Cardiac muscle cell (in vitro differentiated cells and primary cell): ENCODE data around the gene NDUFB4. TPM values are rescaled to one million over a fixed set of nuclear protein-coding genes. Genes with fewer than 3 reads are reported as not detected.
"Not testable (repeated sequence)": the region's sequence is repeated elsewhere in the genome, so short reads cannot be mapped to it uniquely, and the experiment has no call there.

Experiments
- DNase-seq, 2 donors: peaks; one replicate each; pipeline versions ENCODE4 v3.0.0 to v3.0.0-alpha.2; 2010 to 2017; ENCODE audit warnings: low read depth in 1 of 2, low spot score in 1 of 2
- H3K27ac ChIP-seq: fragments of 200-600 bp; sonication (generic); 2 replicates; pipeline ENCODE4 v1.5.1; 2016
- H3K27me3 ChIP-seq: fragments of 200-600 bp; sonication (generic); 2 replicates; pipeline ENCODE4 v1.6.0; 2016; ENCODE audit warnings: control low read depth
- H3K36me3 ChIP-seq: fragments of 200-600 bp; sonication (generic); 2 replicates; pipeline ENCODE4 v1.5.1; 2016; ENCODE audit warnings: control low read depth
- H3K4me1 ChIP-seq: fragments of 200-600 bp; sonication (generic); 2 replicates; pipeline ENCODE4 v1.8.1; 2017; ENCODE audit warnings: low read depth, mild to moderate bottlenecking, mixed run types
- H3K4me3 ChIP-seq: fragments of 200-600 bp; sonication (generic); 2 replicates; pipeline ENCODE4 v1.5.1; 2016; ENCODE audit warnings: mild to moderate bottlenecking
- H3K9me3 ChIP-seq: fragments of 200-600 bp; sonication (generic); 2 replicates; pipeline ENCODE4 v1.5.1; 2017; ENCODE audit warnings: low read depth, mild to moderate bottlenecking, control low read depth
- polyA plus RNA-seq: library from polyadenylated mRNA; unstranded; fragments of >200 nt; fragmentation: Nextera tagmentation; extraction: Ambion mirVana; gene quantifications from 2 replicates; pipeline ENCODE4 v1.2.1, GENCODE V29; 2016
- total RNA-seq: library from RNA; depleted of rRNA; stranded (reverse); fragments of >200 nt; gene quantifications from 2 replicates; pipeline ENCODE4 v1.2.3, GENCODE V29; 2016
- TF ChIP-seq, protein P1 (sequence below): IDR thresholded peaks from 2 replicates; pipeline ENCODE4 v1.5.1; 2012; ENCODE audit warnings: low read depth, mild to moderate bottlenecking, low read length

NDUFB4 gene
- total and polyA plus RNA-seq, 2 experiments from 2014 or later: 67.0 to 396 TPM

- TF ChIP-seq, protein P1, sequence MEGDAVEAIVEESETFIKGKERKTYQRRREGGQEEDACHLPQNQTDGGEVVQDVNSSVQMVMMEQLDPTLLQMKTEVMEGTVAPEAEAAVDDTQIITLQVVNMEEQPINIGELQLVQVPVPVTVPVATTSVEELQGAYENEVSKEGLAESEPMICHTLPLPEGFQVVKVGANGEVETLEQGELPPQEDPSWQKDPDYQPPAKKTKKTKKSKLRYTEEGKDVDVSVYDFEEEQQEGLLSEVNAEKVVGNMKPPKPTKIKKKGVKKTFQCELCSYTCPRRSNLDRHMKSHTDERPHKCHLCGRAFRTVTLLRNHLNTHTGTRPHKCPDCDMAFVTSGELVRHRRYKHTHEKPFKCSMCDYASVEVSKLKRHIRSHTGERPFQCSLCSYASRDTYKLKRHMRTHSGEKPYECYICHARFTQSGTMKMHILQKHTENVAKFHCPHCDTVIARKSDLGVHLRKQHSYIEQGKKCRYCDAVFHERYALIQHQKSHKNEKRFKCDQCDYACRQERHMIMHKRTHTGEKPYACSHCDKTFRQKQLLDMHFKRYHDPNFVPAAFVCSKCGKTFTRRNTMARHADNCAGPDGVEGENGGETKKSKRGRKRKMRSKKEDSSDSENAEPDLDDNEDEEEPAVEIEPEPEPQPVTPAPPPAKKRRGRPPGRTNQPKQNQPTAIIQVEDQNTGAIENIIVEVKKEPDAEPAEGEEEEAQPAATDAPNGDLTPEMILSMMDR: no peak
- no peak overlapping the region for H3K4me3 ChIP-seq
- no peaks in the 10 kb centered on the region for H3K9me3 ChIP-seq
- no peak for DNase-seq
- H3K27me3 ChIP-seq: no peaks in the 10 kb centered on the region
- no peak overlapping the region for H3K27ac ChIP-seq
- no peaks in the 10 kb centered on the region for H3K4me1 ChIP-seq
- H3K36me3 ChIP-seq: no peaks in the 10 kb centered on the region
Observed at GRCh38 chr3:120636795-120637401, 40.8 kb downstream of the NDUFB4 start.

GRCh38 chr3:120637851-120638559, 41.9 kb downstream of the NDUFB4 start:
- H3K36me3 ChIP-seq: no peaks in the 10 kb centered on the region
- H3K27me3 ChIP-seq: no peaks in the 10 kb centered on the region
- no peaks in the 10 kb centered on the region for H3K4me1 ChIP-seq
- no peak overlapping the region for H3K4me3 ChIP-seq
- no peaks in the 10 kb centered on the region for H3K9me3 ChIP-seq
- TF ChIP-seq, protein P1: no peak
- no peak for DNase-seq
- H3K27ac ChIP-seq: no peak overlapping the region

DNA sequence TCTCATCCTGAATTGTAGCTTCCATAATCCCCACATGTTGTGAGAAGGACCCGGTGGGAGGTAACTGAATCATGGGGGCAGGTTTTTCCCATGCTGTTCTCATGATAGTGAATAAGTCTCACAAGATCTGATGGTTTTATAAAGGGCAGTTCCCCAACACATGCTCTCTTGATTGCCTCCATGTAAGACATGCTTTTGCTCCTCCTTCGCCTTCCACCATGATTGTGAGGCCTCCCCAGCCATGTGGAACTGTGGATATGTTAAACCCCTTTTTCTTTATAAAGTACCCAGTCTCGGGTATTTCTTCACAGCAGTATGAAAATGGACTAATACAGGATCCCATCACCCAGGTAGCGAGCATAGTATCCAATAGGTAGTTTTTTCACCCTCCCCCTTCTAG, 42.7 kb downstream of the NDUFB4 start:
- H3K4me3 ChIP-seq, H3K27me3 ChIP-seq, H3K9me3 ChIP-seq, H3K36me3 ChIP-seq, DNase-seq, H3K4me1 ChIP-seq, H3K27ac ChIP-seq: not testable (repeated sequence)

GRCh38 chr3:120640231-120640630, 44.1 kb downstream of the NDUFB4 start:
- no peaks in the 10 kb centered on the region for H3K9me3 ChIP-seq
- no peaks in the 10 kb centered on the region for H3K4me1 ChIP-seq
- H3K4me3 ChIP-seq: no peak overlapping the region
- H3K27me3 ChIP-seq: no peaks in the 10 kb centered on the region
- H3K27ac ChIP-seq: no peak overlapping the region
- TF ChIP-seq, protein P1: no peak
- no peaks in the 10 kb centered on the region for H3K36me3 ChIP-seq
- no peak for DNase-seq

GRCh38 chr3:120641696-120642246, 45.6 kb downstream of the NDUFB4 start:
- H3K27me3 ChIP-seq: no peaks in the 10 kb centered on the region
- TF ChIP-seq, protein P1: no peak
- peaks cover under 1% of the 10 kb centered on the region for H3K4me1 ChIP-seq
- no peaks in the 10 kb centered on the region for H3K9me3 ChIP-seq
- H3K4me3 ChIP-seq: no peak overlapping the region
- H3K27ac ChIP-seq: no peak overlapping the region
- no peaks in the 10 kb centered on the region for H3K36me3 ChIP-seq
- DNase-seq: no peak

DNA sequence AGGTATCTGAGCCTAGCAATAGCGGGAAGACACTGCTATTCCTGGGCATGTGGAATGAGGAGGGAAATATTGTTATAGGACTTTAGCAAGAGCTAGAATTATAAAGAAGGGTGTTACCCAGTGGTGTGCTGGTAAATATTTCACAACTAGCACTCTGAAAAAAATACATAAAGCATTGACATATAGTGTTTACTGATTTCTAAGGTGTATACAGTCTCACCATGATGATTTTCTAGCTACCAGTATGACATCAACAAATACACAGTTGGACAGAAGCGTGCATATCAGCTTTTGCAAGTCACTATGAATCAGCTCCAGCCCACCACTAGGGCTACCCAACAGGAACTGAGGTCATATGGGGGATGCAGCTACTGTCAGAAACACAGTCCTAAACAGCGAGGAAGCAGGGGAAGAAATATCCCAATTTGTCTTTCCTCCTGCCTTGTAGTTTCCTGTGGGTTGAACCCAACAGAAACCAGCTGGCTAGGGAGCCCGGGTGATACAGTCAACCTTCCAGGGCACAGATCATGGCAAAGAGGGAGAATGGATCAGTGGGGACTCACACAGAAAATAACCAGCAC, 46.3 kb downstream of the NDUFB4 start:
- H3K9me3 ChIP-seq: no peaks in the 10 kb centered on the region
- no peaks in the 10 kb centered on the region for H3K27me3 ChIP-seq
- no peak overlapping the region for H3K4me3 ChIP-seq
- H3K36me3 ChIP-seq: no peaks in the 10 kb centered on the region
- H3K27ac ChIP-seq: no peak overlapping the region
- peak in 1 of 2 donors; percentile 85 for DNase-seq
- TF ChIP-seq, protein P1: peak; percentile 22
- H3K4me1 ChIP-seq: peaks cover 3% of the 10 kb centered on the region
